Activated T-cell treated with anti-CD3 and anti-CD28 coated beads, Interleukin-2, amount 50 U/mL, for 4 hours (primary cell): ENCODE measurements around the gene DENND1A. TPM values are rescaled to one million over a fixed set of nuclear protein-coding genes. Genes with fewer than 3 reads are reported as not detected.
"Not testable (repeated sequence)": the region's sequence is repeated elsewhere in the genome, so short reads cannot be mapped to it uniquely, and the experiment has no call there.

ENCODE experiments used
- ATAC-seq, 2 donors: fragments of 200-7000 bp; cut with Tn5 transposase; one replicate each; pipeline ENCODE4 v1.10.0; 2021
- DNase-seq: peaks from one replicate; pipeline ENCODE4 v3.0.0-alpha.2; 2020
- H3K27me3 Mint-ChIP-seq: one replicate; pipeline ENCODE4 v1.8.0; 2021; ENCODE audit warnings: low read depth, mixed read lengths
- H3K36me3 Mint-ChIP-seq: one replicate; pipeline ENCODE4 v1.8.0; 2022; ENCODE audit warnings: mixed read lengths; ENCODE audit not compliant: insufficient read depth
- H3K4me1 Mint-ChIP-seq: one replicate; pipeline ENCODE4 v1.8.0; 2021; ENCODE audit warnings: low read depth, mixed read lengths
- H3K4me3 Mint-ChIP-seq: one replicate; pipeline ENCODE4 v1.8.0; 2021; ENCODE audit warnings: mild to moderate bottlenecking, moderate library complexity, mixed read lengths
- H3K9me3 Mint-ChIP-seq: one replicate; pipeline ENCODE4 v1.8.0; 2021; ENCODE audit warnings: mixed read lengths
- total RNA-seq, 3 donors: library from RNA; stranded (reverse); gene quantifications; one replicate each; pipeline ENCODE4 v1.2.1, GENCODE V29; 2021

DENND1A gene
- total RNA-seq, 3 donors from 2014 or later: 15.5 to 21.7 (median 16.9) TPM

DNA sequence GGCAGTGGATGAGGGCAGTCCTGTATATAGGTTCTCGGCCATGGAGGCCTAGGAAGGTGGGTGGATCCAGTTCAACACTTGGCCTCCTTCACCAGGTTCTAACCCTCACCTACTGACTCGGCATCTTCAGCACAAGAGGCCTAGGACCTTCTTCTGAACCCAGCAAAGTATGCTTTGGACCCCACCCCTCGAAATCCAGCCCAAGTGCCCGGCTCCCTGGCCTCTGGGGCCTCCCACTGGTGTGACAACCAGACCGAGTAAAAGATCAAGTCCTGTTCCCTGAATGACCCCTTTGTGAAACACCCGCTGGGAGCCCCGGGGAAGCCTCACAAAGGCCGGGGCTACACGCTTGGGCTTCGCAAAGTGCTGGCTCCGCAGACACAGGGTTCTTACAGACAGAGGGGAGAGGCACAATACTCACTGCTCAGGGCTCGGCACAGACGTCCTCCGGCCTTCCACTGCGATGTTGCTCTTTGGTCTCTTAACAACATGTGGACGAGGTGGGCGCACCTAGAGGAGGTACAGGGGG lies 526.9 kb downstream of the DENND1A start:
- H3K27me3 Mint-ChIP-seq: no peaks in the 10 kb centered on the region
- no peak overlapping the region for H3K4me3 Mint-ChIP-seq
- H3K36me3 Mint-ChIP-seq: peaks cover 4% of the 10 kb centered on the region
- DNase-seq: no peak
- H3K4me1 Mint-ChIP-seq: peaks cover 8% of the 10 kb centered on the region
- no peak for ATAC-seq
- no peaks in the 10 kb centered on the region for H3K9me3 Mint-ChIP-seq

DNA sequence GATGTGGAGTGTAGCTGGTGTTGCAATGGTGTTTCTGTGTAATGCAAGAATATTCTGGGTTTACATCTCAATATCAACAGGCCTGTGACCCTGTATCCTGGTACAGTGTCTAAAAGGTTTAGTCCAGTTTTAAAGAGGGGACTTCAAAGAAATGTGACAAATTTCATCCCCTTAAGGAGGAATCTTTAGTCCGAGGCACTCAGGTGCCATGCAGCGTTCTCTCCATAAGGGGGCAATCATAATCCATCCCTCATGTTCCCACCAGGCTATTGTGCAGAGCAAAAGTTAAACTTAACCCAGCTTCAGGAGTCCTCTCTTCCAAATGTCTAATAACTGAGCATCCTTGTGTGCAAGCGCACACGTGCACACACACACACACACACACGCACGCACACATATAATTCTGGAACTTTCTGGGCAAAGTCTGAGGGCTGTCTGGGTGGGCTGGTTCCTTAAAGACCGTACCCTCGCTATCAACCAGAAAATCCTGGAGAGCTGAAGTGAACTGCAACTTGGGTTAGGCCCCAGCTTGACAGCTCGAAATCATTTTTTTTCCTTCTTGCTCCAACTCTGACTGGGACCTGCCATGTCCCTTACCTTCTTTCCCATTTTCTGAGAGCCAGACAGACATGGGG lies 527.9 kb downstream of the DENND1A start:
- ATAC-seq (peak in 1 of 2 donors; percentile 50), DNase-seq (no peak)
- Mint-ChIP-seq H3K4me3 (no peak overlapping the region), H3K36me3 (peaks cover 4% of the 10 kb centered on the region), H3K9me3 (no peaks in the 10 kb centered on the region), H3K27me3 (no peaks in the 10 kb centered on the region), H3K4me1 (peaks cover 8% of the 10 kb centered on the region)

DNA sequence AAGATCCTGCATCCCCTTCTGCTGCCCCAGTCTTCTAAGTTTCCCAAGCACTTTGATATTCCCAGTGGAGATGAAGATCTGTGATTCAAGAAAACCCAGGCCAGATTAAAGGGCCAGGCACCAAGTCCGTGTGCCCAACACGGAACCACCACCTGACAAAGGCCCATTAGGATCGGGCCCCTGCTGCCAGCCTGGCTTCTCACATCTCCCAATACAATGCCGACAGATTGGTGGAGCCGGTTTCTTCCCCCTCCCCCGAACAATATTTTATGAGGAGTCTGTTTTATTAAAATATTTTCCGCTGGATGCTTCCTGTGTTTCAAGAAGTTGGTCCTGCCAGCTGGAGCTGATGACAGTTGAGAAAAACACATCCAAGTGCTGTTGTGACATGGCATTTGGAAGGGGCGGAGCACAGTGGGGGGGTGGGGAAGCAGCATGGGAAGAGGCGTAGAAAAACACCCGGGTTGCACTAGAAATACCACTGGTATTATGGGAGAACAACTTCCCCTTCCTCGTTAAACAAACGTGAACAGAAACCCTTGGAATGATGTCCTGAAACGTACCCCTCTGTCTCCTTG lies 528.9 kb downstream of the DENND1A start:
- Mint-ChIP-seq H3K4me1 (no peaks in the 10 kb centered on the region), H3K4me3 (no peak overlapping the region), H3K27me3 (no peaks in the 10 kb centered on the region), H3K36me3 (peaks cover 4% of the 10 kb centered on the region), H3K9me3 (no peaks in the 10 kb centered on the region)
- DNase-seq (no peak), ATAC-seq (no peak)

DNA sequence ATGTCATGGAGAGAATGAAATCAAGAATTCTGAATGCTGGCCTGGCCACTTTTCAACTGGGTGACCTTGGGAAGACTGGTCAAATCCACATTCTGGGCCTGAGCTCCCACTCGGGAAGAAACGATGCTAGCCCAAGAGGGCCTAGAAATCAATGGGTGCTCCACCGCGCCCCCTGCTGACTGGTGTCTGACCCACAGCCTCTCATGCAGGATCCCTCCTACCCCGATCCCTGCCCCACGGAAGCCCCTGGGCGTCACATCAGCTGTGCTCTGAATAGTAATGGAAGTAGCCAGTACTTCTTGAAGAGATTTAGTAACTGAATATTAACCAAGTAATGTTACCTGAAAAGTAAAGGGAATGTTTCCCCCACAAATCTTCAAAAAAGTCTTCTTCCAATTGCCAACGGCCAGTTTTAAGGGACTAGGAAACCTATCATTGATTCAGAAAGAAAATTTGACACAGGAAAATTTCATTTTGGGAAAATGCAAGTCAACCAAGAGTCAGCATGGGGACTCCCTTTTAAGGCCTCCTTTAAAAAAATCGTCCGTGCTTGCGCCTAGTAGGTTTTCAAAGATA lies 530.0 kb downstream of the DENND1A start:
- Mint-ChIP-seq H3K4me1 (no peaks in the 10 kb centered on the region), H3K9me3 (no peaks in the 10 kb centered on the region), H3K36me3 (peaks cover 5% of the 10 kb centered on the region), H3K4me3 (no peak overlapping the region), H3K27me3 (no peaks in the 10 kb centered on the region)
- no peak for DNase-seq
- no peak for ATAC-seq

DNA sequence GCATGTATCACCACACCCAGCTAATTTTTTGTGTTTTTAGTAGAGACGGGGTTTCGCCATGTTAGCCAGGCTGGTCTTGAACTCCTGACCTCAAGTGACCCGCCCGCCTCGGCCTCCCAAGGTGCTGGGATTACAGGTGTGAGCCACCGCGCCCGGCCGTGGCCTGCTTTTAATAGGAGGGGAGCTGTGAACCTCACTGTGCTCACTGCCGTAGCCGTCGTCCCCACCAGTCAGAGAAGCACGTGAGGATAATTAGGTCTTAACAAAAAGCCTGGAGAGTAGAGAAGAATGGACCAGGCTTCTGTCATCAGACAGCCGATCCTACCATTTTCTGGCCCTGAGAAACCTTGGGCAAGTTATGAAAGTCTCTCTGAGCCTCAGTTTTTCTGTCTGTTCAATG lies 531.0 kb downstream of the DENND1A start:
- H3K36me3 Mint-ChIP-seq: peaks cover 10% of the 10 kb centered on the region
- ATAC-seq, H3K27me3 Mint-ChIP-seq: not testable (repeated sequence)

DNA sequence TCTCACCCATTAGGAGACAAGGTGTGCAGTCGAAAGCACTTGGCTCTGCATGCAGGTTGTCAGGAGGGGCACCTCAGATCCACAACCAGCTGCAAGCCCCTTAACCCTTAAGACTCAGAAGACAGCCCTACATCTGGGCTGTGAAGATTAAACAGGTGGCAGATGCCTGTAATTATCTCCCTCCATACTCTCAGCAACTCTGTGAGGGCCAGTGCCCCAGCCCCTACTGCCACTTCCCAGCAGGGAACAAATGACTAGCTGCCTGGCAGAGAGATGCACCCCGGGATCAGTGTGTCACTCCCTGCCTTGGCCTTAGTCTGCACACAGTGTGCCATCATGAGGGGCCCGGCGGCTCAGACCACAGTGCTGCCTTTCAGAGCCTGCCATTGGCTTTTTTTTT lies 532.0 kb downstream of the DENND1A start:
- Mint-ChIP-seq H3K27me3 (no peaks in the 10 kb centered on the region), H3K4me1 (no peaks in the 10 kb centered on the region), H3K4me3 (no peak overlapping the region), H3K9me3 (no peaks in the 10 kb centered on the region), H3K36me3 (peaks cover 10% of the 10 kb centered on the region)
- DNase-seq (no peak), ATAC-seq (no peak)

More for the DNA sequence above, 531.0 kb downstream of the DENND1A start:
- H3K9me3 Mint-ChIP-seq, H3K4me3 Mint-ChIP-seq, H3K4me1 Mint-ChIP-seq, DNase-seq: not testable (repeated sequence)

DNA sequence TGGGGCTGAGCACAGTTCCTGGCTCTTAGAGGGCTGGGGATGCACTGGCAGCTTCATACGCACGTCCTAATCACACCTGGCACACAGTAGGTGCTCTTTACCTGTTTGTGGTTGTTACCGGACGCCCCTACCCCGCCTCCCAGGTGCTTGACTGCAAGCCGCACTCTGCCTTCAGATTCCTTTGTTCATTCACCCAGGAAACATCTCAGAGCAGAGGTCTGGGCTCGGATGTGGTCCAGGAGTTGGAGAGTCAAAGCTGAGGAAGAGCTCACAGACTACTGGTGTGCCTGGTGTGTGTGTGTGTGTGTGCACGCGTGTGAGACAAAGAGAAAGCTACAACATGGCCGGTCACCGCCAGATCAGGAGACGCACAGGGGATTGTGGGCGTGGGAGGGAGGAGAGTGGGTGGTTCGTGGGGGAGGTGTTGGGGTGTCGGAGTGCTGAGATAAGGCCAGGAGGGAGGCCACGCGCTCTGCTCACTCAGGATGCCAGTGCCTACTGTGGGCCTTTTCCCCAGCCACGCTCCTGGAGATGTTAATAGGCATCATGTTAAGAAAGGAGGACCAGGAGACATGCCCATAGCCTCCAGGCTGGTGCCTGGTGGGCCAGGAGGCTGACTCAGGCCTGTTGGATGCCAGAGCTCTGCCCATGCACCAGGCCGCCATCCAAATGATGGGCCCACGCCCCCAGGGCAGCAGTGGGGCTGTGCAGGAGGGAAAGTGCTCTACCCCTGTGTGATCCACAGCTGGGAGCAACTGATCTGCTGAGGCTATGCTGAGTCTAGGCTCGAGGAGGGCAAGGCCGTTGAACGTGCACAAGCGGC lies 534.0 kb downstream of the DENND1A start:
- Mint-ChIP-seq H3K4me3 (no peak overlapping the region), H3K4me1 (no peaks in the 10 kb centered on the region), H3K27me3 (no peaks in the 10 kb centered on the region), H3K9me3 (no peaks in the 10 kb centered on the region), H3K36me3 (peaks cover 10% of the 10 kb centered on the region)
- DNase-seq (no peak), ATAC-seq (no peak)

DNA sequence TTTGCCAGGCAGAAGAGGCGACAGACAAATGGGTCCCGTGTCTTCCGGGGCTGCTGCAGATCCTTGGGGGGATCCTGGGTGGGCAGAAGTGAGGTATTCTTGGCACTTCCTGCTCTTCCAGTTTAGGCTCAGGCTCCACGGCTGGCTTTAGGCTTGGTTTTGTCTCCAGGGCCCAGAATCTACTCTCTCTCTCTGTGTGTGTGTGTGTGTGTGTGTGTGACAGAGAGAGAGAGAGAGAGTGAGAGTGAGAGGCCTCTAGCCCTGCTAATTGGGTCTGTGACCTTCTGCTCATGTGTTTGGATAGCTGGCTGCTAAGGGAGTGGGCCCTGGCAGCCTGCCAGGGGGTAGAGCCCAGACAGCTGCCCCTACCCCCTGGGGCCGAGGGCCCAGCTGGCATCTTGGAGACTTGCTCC lies 534.6 kb downstream of the DENND1A start:
- H3K27me3 Mint-ChIP-seq: no peaks in the 10 kb centered on the region
- H3K9me3 Mint-ChIP-seq: no peaks in the 10 kb centered on the region
- ATAC-seq (no peak), DNase-seq (no peak)
- no peak overlapping the region for H3K4me3 Mint-ChIP-seq
- no peaks in the 10 kb centered on the region for H3K4me1 Mint-ChIP-seq
- peaks cover 8% of the 10 kb centered on the region for H3K36me3 Mint-ChIP-seq

DNA sequence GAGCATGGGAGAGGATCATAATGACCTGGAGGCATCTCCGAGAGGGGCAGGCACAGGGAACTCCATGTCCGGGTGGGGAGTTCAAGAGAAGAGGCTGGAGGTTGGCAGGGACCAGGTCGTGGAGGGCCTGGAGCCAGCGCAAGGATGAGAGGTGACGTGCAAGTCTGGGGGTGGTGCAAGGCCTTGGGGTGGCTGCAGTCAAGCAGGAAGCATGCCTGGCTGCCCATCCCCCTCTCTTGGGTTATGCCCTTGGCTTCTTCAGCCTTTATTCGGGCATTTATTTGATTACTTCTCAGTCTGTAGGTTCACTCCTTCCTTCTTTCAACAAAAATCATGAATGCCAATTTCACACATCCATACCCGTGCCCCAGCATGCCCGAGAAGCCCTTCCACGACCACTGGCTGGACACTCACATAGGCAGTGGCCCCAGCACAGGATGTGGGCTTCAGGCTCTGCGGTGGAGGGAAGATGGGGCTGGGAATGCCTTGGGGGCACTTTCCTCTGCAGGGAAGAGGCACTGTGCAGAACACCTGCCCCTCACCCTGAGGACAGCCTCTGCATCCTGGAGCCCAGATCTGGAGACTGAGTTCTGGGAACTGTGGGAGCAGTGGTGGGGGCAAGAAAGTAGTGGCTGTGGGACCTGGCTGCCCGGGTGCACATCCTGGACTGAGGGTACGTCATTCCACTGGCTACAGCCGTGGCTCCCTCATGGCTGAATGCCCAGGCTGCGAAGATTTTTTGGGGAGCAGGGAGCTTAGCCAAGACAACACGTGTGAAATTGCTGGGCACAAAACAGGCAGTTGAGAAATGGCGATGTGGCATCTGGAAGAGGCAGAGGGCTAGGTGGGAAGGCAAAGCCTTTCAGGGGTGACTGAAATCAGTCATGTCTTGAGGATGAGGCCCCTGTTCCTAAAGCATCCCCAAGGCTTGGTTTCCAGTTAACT lies 535.4 kb downstream of the DENND1A start:
- H3K4me1 Mint-ChIP-seq: no peaks in the 10 kb centered on the region
- no peaks in the 10 kb centered on the region for H3K9me3 Mint-ChIP-seq
- H3K36me3 Mint-ChIP-seq: peaks cover 6% of the 10 kb centered on the region
- DNase-seq: no peak
- no peaks in the 10 kb centered on the region for H3K27me3 Mint-ChIP-seq
- H3K4me3 Mint-ChIP-seq: no peak overlapping the region
- ATAC-seq: no peak

DNA sequence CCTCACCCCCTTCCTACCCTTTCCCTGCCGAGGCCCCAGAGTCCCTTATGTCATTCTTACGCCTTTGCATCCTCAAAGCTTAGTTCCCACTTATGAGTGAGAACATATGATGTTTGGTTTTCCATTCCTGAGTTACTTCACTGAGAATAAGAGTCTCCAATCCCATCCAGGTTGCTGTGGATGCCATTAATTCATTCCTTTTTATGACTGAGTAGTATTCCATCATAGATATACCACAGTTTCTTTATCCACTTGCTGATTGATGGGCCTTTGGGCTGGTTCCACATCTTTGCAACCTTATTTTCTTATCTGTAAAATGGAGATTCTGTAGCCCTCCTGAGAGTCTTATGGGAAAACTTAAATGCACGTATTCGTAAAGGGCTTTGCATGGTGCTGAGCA lies 537.1 kb downstream of the DENND1A start:
- Mint-ChIP-seq H3K9me3 (no peaks in the 10 kb centered on the region), H3K4me1 (no peaks in the 10 kb centered on the region)
- ATAC-seq: no peak

DNA sequence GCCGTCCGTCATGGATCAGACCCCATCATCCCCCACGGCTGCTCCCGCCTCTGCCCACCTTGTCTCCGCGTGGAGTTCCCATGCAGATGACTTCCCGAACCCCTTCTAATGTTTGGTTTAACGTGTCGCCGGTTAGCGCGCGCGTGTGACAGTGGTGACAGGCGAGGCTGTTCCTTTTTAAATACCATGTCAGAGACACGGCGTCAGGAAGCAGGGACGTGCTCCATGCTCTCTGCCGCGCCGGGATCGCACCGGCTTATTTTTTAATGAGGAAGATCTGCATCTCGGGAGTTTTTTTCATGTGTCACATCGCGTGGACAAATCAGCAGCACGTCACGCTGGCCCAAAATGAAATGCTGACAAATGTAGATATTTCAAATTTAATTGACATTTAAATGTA lies 538.0 kb downstream of the DENND1A start:
- ATAC-seq (no peak), DNase-seq (no peak)
- Mint-ChIP-seq H3K9me3 (no peaks in the 10 kb centered on the region), H3K36me3 (peaks cover 6% of the 10 kb centered on the region), H3K4me1 (no peaks in the 10 kb centered on the region), H3K4me3 (no peak overlapping the region), H3K27me3 (no peaks in the 10 kb centered on the region)

More for the DNA sequence above, 537.1 kb downstream of the DENND1A start:
- DNase-seq: no peak
- Mint-ChIP-seq H3K27me3 (no peaks in the 10 kb centered on the region), H3K4me3 (no peak overlapping the region), H3K36me3 (peaks cover 6% of the 10 kb centered on the region)

DNA sequence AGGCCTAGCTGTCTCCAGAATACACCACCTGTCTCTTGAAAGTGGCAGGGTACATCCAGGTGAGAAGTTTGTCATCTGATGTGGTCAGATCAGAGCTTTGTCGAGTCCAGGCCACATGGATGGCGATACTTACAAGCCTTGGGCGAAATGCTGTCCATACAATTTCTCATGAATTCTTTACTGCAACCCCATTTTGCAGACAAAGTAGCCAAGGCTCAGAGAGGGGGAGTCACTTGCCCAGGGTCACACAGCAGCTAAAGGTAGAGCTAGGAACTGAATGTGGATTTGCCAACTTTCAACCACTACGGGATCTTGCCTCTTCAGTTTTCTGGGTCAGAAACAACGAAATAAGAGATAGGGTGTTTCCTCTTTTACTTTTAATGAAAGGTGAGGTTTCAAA lies 538.7 kb downstream of the DENND1A start:
- Mint-ChIP-seq H3K9me3 (no peaks in the 10 kb centered on the region), H3K4me1 (no peaks in the 10 kb centered on the region), H3K27me3 (no peaks in the 10 kb centered on the region), H3K36me3 (peaks cover 6% of the 10 kb centered on the region), H3K4me3 (no peak overlapping the region)
- ATAC-seq (no peak), DNase-seq (no peak)

DNA sequence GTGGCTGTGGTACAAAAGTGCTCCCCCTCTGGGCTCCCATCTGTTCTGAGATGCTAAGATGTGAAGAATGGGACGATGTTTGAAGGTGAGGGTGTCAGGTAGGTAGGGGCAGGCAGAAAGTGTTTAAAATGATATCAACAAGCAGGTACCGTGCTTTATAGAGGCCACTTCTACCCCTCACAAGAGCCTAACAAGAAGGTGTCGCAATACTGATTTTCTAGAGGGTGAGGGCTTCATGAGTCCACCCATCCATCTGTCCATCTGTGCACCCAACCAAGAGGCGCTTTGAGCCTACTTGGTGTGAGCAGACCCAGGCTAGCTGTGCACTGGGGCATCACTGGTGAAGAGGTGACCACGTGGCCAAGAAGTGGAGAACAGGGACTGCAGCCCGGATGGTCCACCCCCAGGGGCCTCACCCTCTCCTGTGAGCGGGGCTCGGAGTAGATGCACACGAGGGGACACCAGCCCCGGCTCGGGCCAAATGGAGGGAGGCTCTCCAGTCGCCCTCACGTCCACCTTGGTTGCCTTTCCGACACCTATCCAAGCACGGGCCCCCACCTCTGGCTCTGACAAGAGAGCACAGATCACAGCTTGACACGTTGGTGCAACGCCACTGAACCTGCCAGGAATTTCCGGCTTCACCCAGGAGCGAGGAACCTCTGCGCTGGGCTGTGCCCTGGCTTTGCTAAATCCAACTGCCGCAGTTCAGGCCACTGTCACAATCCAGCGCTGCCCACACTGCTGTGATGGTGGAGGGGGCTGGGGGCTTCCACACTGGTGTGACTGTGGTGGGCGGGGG lies 539.4 kb downstream of the DENND1A start:
- peaks cover 6% of the 10 kb centered on the region for H3K36me3 Mint-ChIP-seq
- no peaks in the 10 kb centered on the region for H3K4me1 Mint-ChIP-seq
- no peaks in the 10 kb centered on the region for H3K27me3 Mint-ChIP-seq
- DNase-seq (no peak), ATAC-seq (no peak)
- no peaks in the 10 kb centered on the region for H3K9me3 Mint-ChIP-seq
- H3K4me3 Mint-ChIP-seq: no peak overlapping the region
